ENCODE measurements around the gene MORN3.

DNA sequence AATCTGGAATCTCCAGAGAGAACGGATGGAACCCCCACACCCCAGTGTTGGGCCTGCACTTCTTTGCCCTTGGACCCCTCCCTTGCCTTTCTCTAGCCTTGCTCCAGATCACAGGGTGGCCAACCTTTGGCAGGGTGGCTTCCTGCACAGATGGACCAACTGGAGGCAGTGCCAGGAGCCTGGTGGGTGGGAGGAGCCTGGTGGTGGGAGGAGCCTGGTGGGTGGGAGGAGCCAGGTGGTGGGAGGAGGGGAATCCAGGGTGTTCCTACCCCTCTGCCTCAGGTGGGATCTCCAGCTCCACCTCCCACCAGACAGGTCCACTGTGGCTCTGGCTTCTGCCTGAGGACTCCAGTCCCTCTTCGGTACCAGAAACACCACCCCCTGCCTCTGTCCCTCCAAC, 58.1 kb downstream of the MORN3 start:
- TF ChIP-seq POLR2A (IDR thresholded peaks at IDR 0.05) (no peak), POLR2AphosphoS5 (IDR thresholded peaks at IDR 0.05) (no peak)
- TF ChIP-seq, protein P1, sequence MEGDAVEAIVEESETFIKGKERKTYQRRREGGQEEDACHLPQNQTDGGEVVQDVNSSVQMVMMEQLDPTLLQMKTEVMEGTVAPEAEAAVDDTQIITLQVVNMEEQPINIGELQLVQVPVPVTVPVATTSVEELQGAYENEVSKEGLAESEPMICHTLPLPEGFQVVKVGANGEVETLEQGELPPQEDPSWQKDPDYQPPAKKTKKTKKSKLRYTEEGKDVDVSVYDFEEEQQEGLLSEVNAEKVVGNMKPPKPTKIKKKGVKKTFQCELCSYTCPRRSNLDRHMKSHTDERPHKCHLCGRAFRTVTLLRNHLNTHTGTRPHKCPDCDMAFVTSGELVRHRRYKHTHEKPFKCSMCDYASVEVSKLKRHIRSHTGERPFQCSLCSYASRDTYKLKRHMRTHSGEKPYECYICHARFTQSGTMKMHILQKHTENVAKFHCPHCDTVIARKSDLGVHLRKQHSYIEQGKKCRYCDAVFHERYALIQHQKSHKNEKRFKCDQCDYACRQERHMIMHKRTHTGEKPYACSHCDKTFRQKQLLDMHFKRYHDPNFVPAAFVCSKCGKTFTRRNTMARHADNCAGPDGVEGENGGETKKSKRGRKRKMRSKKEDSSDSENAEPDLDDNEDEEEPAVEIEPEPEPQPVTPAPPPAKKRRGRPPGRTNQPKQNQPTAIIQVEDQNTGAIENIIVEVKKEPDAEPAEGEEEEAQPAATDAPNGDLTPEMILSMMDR (IDR thresholded peaks at IDR 0.05) = no peak
